Sigmoid colon (tissue), 7 donors: Measurements from ENCODE around the gene ACACA. TPM values are rescaled to one million over a fixed set of nuclear protein-coding genes. Genes with fewer than 3 reads are reported as not detected.

ENCODE experiments used
- DNase-seq: peaks from one replicate; pipeline ENCODE4 v3.0.0-alpha.2; 2019
- H3K27ac ChIP-seq, 4 donors: fragments of 200-600 bp; sonication (generic); one replicate each; pipeline ENCODE4 v1.5.1; 2016 to 2019; ENCODE audit warnings: mild to moderate bottlenecking in 1 of 4
- H3K27me3 ChIP-seq, 3 donors: fragments of 200-600 bp; sonication (generic); one replicate each; pipeline ENCODE4 v1.5.1; 2019; ENCODE audit warnings: mild to moderate bottlenecking in 1 of 3
- H3K36me3 ChIP-seq, 4 donors: fragments of 200-600 bp; sonication (generic); one replicate each; pipeline ENCODE4 v1.5.1; 2016 to 2019
- H3K4me1 ChIP-seq, 4 donors: fragments of 200-600 bp; sonication (generic); one replicate each; pipeline ENCODE4 v1.5.1; 2017 to 2019
- H3K4me3 ChIP-seq, 4 donors: fragments of 200-600 bp; sonication (generic); one replicate each; pipeline ENCODE4 v1.5.1; 2017 to 2019; ENCODE audit warnings: mild to moderate bottlenecking in 2 of 4, moderate library complexity in 1 of 4
- H3K9me3 ChIP-seq, 4 donors: fragments of 200-600 bp in 3 of 4; sonication (generic) in 3 of 4; one replicate each; pipeline versions ENCODE4 v1.5.1 to v1.6.1; 2013 to 2019
- CTCF ChIP-seq, 4 experiments: fragments of 450-650 bp in 3 of 4; fragments of 200-600 bp in 1 of 4; IDR thresholded peaks; one replicate each; pipeline ENCODE4 v1.5.1; 2016 to 2019; ENCODE audit warnings: antibody characterized with exemption in 4 of 4, mild to moderate bottlenecking in 3 of 4, moderate library complexity in 2 of 4
- EP300 ChIP-seq, 4 donors: sonication (generic); formaldehyde crosslinking; IDR thresholded peaks; one replicate each; pipeline ENCODE4 v1.6.1; 2017; ENCODE audit warnings: antibody characterized with exemption in 4 of 4
- POLR2A ChIP-seq, 2 donors: fragments of 450-650 bp; IDR thresholded peaks; one replicate each; pipeline ENCODE4 v1.6.1; 2016; ENCODE audit warnings: antibody characterized with exemption in 2 of 2, mild to moderate bottlenecking in 2 of 2, moderate library complexity in 2 of 2
- POLR2AphosphoS5 ChIP-seq, 4 donors: sonication (generic); formaldehyde crosslinking; IDR thresholded peaks; one replicate each; pipeline ENCODE4 v1.6.1; 2017; ENCODE audit warnings: antibody characterized with exemption in 4 of 4
- WGBS, 2 donors: extraction: QIAGEN DNeasy Blood & Tissue Kit; methylation state at CpG; one replicate each; pipeline ENCODE4 v1.1.7; 2013; 5-methylcytosine and 5-hydroxymethylcytosine counted together
- intact Hi-C: fragments of 100-400 bp; cut with DNase I; formaldehyde crosslinking; loops from one replicate; pipeline ENCODE4 v1.15.1; 2023
- polyA plus RNA-seq, 3 donors: library from polyadenylated mRNA; stranded (reverse); fragments of 200-250 nt; gene quantifications; one replicate each; pipeline ENCODE4 v1.2.3, GENCODE V29; 2013
- total RNA-seq, 4 donors: library from RNA; depleted of rRNA; stranded (reverse); fragments of >200 nt; gene quantifications; one replicate each; pipeline ENCODE4 v1.1.0, GENCODE V29; 2016
- donor health status: healthy with polysubstance abuse.
- donor health status: Bipolar disorder and iron deficiency.
- donor health status: healthy.

Gene ACACA
- total and polyA plus RNA-seq, 7 donors, result 10.8 to 38.9 (median 27.6) TPM

GRCh38 chr17:37233036-37233435, 173.6 kb downstream of the ACACA start:
- no peak for DNase-seq
- no peaks in the 10 kb centered on the region for H3K27me3 ChIP-seq
- peaks cover 0 to 64% (median 7%) of the 10 kb centered on the region in 4 donors for H3K36me3 ChIP-seq
- no peaks in the 10 kb centered on the region for H3K9me3 ChIP-seq
- WGBS, 2 donors, result 96 to 97% methylated on average over 11 of the region's 11 CpGs
- no peak overlapping the region for H3K4me3 ChIP-seq
- intact Hi-C loops, result loop anchor here (10.0 kb wide), 1 partner anchor 628 kb away; the partner anchor contains the start of gene MRM1
- no peaks in the 10 kb centered on the region for H3K4me1 ChIP-seq
- no peak for TF ChIP-seq POLR2A (IDR thresholded peaks at IDR 0.05)
- TF ChIP-seq EP300 (IDR thresholded peaks at IDR 0.05), result no peak
- H3K27ac ChIP-seq, result no peak overlapping the region

GRCh38 chr17:37231887-37232286, 174.7 kb downstream of the ACACA start:
- peaks cover 0 to 54% (median 5%) of the 10 kb centered on the region in 4 donors for H3K36me3 ChIP-seq
- H3K4me3 ChIP-seq, result no peak overlapping the region
- no peaks in the 10 kb centered on the region for H3K9me3 ChIP-seq
- 96 to 97% methylated on average over 2 of the region's 2 CpGs for WGBS, 2 donors
- H3K4me1 ChIP-seq, result no peaks in the 10 kb centered on the region
- no peaks in the 10 kb centered on the region for H3K27me3 ChIP-seq
- DNase-seq, result no peak
- no peak overlapping the region for H3K27ac ChIP-seq
- intact Hi-C loops, result loop anchor here (10.0 kb wide), 1 partner anchor 627 kb away; the partner anchor contains the start of gene MRM1
- TF ChIP-seq CTCF (IDR thresholded peaks at IDR 0.05) (no peak), POLR2AphosphoS5 (IDR thresholded peaks at IDR 0.05) (no peak), EP300 (IDR thresholded peaks at IDR 0.05) (no peak), POLR2A (IDR thresholded peaks at IDR 0.05) (no peak)

GRCh38 chr17:37230633-37231032, 176.0 kb downstream of the ACACA start:
- no peak for TF ChIP-seq POLR2AphosphoS5 (IDR thresholded peaks at IDR 0.05)
- no peak for TF ChIP-seq EP300 (IDR thresholded peaks at IDR 0.05)
- TF ChIP-seq CTCF (IDR thresholded peaks at IDR 0.05), result no peak
- no peak for TF ChIP-seq POLR2A (IDR thresholded peaks at IDR 0.05)
- Histone ChIP-seq H3K27ac (no peak overlapping the region), H3K36me3 (peaks cover 0 to 56% (median 9%) of the 10 kb centered on the region in 4 donors), H3K4me1 (no peaks in the 10 kb centered on the region), H3K9me3 (no peaks in the 10 kb centered on the region), H3K4me3 (no peak overlapping the region), H3K27me3 (no peaks in the 10 kb centered on the region)
- intact Hi-C loops, result loop anchor here (10.0 kb wide), 1 partner anchor 626 kb away; the partner anchor contains the start of gene MRM1
- 96% methylated on average over 1 of the region's 1 CpG for WGBS, 2 donors
- no peak for DNase-seq

GRCh38 chr17:37225465-37225864, 181.2 kb downstream of the ACACA start:
- Histone ChIP-seq H3K9me3 (no peaks in the 10 kb centered on the region), H3K4me3 (no peak overlapping the region), H3K36me3 (peaks cover 0 to 67% (median 15%) of the 10 kb centered on the region in 4 donors), H3K27me3 (no peaks in the 10 kb centered on the region), H3K4me1 (no peaks in the 10 kb centered on the region), H3K27ac (no peak overlapping the region)
- intact Hi-C loops, result no loop called here
- WGBS, 2 donors, result 80 to 88% methylated on average over 4 of the region's 4 CpGs
- no peak for DNase-seq
- no peak for TF ChIP-seq EP300 (IDR thresholded peaks at IDR 0.05)
- TF ChIP-seq CTCF (IDR thresholded peaks at IDR 0.05), result no peak
- no peak for TF ChIP-seq POLR2AphosphoS5 (IDR thresholded peaks at IDR 0.05)
- no peak for TF ChIP-seq POLR2A (IDR thresholded peaks at IDR 0.05)

- Histone ChIP-seq H3K9me3 (no peaks in the 10 kb centered on the region), H3K4me1 (no peaks in the 10 kb centered on the region), H3K36me3 (peaks cover 0 to 73% (median 12%) of the 10 kb centered on the region in 4 donors), H3K4me3 (no peak overlapping the region), H3K27ac (no peak overlapping the region), H3K27me3 (no peaks in the 10 kb centered on the region)
- intact Hi-C loops, result no loop called here
- no peak for TF ChIP-seq CTCF (IDR thresholded peaks at IDR 0.05)
- TF ChIP-seq EP300 (IDR thresholded peaks at IDR 0.05), result no peak
- no peak for TF ChIP-seq POLR2AphosphoS5 (IDR thresholded peaks at IDR 0.05)
- no peak for TF ChIP-seq POLR2A (IDR thresholded peaks at IDR 0.05)
- WGBS, 2 donors, result 93 to 96% methylated on average over 2 of the region's 2 CpGs
- DNase-seq, result no peak
Observed at GRCh38 chr17:37221865-37222264, 184.8 kb downstream of the ACACA start.
